ENCODE results near the gene PON1.

DNA sequence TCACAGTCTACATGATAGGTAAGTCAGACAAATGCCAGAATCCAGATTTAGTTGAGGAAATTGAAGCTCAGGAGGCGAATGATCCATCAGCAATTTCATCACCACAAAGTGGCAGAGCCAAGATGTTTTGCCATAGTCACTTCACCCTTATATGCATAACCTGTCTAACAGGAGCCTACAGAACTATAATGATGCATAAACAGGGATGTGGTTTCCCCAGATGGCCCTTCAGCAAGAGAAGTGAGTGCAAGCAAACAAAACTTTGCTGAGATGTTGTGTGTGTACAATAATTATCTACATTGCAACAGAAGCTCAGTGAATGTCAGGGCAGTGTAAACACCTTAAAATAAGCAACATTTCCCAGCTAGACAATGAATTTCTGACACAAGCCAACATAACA, 43.3 kb upstream of the PON1 start:
- TF ChIP-seq, protein P1, sequence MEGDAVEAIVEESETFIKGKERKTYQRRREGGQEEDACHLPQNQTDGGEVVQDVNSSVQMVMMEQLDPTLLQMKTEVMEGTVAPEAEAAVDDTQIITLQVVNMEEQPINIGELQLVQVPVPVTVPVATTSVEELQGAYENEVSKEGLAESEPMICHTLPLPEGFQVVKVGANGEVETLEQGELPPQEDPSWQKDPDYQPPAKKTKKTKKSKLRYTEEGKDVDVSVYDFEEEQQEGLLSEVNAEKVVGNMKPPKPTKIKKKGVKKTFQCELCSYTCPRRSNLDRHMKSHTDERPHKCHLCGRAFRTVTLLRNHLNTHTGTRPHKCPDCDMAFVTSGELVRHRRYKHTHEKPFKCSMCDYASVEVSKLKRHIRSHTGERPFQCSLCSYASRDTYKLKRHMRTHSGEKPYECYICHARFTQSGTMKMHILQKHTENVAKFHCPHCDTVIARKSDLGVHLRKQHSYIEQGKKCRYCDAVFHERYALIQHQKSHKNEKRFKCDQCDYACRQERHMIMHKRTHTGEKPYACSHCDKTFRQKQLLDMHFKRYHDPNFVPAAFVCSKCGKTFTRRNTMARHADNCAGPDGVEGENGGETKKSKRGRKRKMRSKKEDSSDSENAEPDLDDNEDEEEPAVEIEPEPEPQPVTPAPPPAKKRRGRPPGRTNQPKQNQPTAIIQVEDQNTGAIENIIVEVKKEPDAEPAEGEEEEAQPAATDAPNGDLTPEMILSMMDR (IDR thresholded peaks at IDR 0.05): no peak
- TF ChIP-seq POLR2A (IDR thresholded peaks at IDR 0.05) (no peak), EP300 (IDR thresholded peaks at IDR 0.05) (no peak)
